ENCODE data around the gene PPP2R3B.
"Not testable (repeated sequence)": the region's sequence is repeated elsewhere in the genome, so short reads cannot be mapped to it uniquely, and the experiment has no call there.

Gene PPP2R3B

DNA sequence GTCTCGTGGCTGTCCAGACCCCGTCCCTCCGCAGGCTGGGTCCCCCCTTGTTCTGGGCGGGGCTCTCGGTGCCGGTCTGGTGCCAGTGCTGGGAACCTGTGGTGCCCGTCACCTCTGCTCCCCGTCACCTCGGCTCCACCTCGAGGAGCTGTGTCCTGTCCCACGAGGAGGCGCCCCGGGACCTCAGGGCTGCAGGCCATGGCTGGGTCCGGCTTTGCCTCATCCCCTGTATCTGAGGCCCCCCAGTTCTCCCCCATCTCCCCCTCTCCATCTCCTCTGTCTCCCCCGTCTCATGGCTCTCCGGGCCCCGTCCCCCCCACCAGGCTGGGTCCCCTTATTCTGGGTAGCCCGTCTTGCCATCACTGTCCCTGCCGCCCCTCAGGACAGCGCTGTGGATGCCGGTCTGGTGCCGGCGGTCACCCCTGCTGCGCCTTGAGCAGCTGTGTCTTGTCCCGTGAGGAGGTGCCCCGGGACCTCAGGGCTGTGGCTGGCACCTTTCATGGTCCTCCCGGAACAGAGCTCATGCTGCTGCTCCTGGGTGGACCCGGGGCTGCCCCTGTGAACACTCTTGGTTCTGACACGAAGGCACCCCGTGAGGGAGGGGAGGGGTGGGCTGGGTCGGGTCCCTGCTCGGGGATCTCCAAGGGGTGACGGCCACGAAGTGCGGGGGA, 54.7 kb downstream of the PPP2R3B start:
- Histone ChIP-seq H3K36me3 (peaks cover 0 to 34% (median 18%) of the 10 kb centered on the region in 3 donors), H3K4me3 (peak overlapping the region in 1 of 2 donors; percentile 10)

DNA sequence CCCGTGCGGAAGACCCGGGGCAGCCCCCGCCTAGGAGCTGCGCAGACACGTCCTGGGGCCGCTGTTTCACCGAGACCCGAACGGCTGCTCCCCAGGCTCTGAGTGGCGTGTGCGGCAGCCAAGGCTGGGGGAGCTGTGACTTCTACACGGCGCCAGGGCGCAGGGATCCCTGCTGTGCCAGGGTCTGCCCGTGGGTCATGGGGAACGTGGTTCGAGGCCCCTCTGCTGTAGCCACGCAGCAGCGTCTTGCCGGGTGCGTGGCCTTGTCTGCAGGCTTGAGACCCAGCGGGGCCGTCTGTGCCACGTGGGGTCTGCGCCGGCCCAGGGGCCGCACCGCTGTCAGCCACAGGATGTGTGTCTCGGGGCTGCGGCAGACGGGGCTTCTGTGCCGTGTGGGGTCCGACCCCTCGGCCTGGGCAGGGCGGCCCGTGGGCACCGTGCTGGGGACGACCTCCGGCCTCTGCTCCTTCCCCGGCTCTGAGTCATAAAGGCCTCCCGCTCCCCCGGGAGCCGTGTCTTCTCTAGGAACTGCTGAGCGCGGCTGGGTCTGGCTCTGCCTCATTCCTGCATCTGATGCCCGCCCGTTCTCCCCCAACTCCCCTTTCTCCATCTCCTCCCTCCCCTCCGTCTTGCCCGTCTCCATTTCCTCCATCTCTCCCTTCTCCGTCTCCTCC, 55.4 kb downstream of the PPP2R3B start:
- intact Hi-C loops (cut with DNase I; ENCODE audit: low total_unique reads) = no loop called here
- peaks cover 0 to 27% (median 18%) of the 10 kb centered on the region in 3 donors for H3K36me3 ChIP-seq
- peak in 1 of 2 donors; percentile 65 for DNase-seq

More for the DNA sequence above, 54.7 kb downstream of the PPP2R3B start:
- intact Hi-C loops (cut with DNase I; ENCODE audit: low total_unique reads) = no loop called here
- Histone ChIP-seq H3K27ac (no peak overlapping the region), H3K27me3 (peaks cover 0 to 32% of the 10 kb centered on the region in 2 donors), H3K4me1 (peaks cover 0 to 13% (median 12%) of the 10 kb centered on the region in 4 donors), H3K9me3 (no peaks in the 10 kb centered on the region)
- no peak for DNase-seq
- TF ChIP-seq, protein P1, sequence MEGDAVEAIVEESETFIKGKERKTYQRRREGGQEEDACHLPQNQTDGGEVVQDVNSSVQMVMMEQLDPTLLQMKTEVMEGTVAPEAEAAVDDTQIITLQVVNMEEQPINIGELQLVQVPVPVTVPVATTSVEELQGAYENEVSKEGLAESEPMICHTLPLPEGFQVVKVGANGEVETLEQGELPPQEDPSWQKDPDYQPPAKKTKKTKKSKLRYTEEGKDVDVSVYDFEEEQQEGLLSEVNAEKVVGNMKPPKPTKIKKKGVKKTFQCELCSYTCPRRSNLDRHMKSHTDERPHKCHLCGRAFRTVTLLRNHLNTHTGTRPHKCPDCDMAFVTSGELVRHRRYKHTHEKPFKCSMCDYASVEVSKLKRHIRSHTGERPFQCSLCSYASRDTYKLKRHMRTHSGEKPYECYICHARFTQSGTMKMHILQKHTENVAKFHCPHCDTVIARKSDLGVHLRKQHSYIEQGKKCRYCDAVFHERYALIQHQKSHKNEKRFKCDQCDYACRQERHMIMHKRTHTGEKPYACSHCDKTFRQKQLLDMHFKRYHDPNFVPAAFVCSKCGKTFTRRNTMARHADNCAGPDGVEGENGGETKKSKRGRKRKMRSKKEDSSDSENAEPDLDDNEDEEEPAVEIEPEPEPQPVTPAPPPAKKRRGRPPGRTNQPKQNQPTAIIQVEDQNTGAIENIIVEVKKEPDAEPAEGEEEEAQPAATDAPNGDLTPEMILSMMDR (IDR thresholded peaks at IDR 0.05) = no peak

GRCh38 chrX:330726-331150, 56.0 kb downstream of the PPP2R3B start:
- intact Hi-C loops (cut with DNase I; ENCODE audit: low total_unique reads) = no loop called here
- TF ChIP-seq, protein P1 (IDR thresholded peaks at IDR 0.05) = no peak
- Histone ChIP-seq H3K4me1 (peaks cover 0 to 13% (median 12%) of the 10 kb centered on the region in 4 donors), H3K27ac (no peak overlapping the region), H3K9me3 (no peaks in the 10 kb centered on the region), H3K4me3 (peak overlapping the region in 1 of 2 donors; percentile 10), H3K36me3 (peaks cover 0 to 23% (median 18%) of the 10 kb centered on the region in 3 donors), H3K27me3 (peaks cover 0 to 35% of the 10 kb centered on the region in 2 donors)
- DNase-seq = peak in 1 of 2 donors; percentile 59

More for the DNA sequence above, 55.4 kb downstream of the PPP2R3B start:
- no peaks in the 10 kb centered on the region for H3K9me3 ChIP-seq
- peaks cover 0 to 13% (median 12%) of the 10 kb centered on the region in 4 donors for H3K4me1 ChIP-seq
- H3K27ac ChIP-seq = no peak overlapping the region
- H3K27me3 ChIP-seq = peaks cover 0 to 35% of the 10 kb centered on the region in 2 donors
- TF ChIP-seq, protein P1 (IDR thresholded peaks at IDR 0.05) = no peak
- H3K4me3 ChIP-seq = peak overlapping the region in 1 of 2 donors; percentile 10

GRCh38 chrX:330141-330725, 56.5 kb downstream of the PPP2R3B start:
- DNase-seq = peak in 1 of 2 donors; percentile 60
- intact Hi-C loops (cut with DNase I; ENCODE audit: low total_unique reads) = not testable (repeated sequence)

DNA sequence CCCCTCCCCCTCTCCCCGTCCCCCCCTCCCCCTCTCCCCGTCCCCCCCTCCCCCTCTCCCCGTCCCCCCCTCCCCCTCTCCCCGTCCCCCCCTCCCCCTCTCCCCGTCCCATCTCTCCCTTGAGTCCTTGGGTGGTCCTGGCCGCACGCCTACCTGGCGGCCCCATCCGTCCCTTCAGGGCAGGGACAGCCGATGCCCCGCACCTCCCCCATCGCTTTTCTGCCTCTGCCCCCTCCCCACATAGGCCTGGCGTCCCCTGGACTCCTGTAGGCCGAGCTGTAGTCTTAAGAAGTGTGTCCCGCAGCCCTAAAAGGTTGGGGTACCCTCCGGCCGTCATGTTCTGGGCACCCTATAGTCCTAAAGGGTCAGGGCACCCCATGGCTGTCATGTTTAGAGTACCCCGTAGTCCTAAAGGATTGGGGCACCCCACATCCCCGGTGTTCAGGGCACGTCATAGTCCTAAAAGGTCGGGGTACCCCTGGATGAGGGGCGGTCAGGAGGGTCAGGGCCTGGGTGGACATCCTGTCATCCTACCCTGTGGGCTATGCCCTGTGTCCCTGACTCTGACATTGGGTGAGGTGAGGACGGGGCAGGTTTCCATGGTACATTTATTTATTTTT, 57.3 kb downstream of the PPP2R3B start:
- no peaks in the 10 kb centered on the region for H3K9me3 ChIP-seq
- peaks cover 0 to 39% of the 10 kb centered on the region in 2 donors for H3K27me3 ChIP-seq
- DNase-seq = peak in 1 of 2 donors; percentile 54
- peaks cover 0 to 19% (median 7%) of the 10 kb centered on the region in 3 donors for H3K36me3 ChIP-seq
- TF ChIP-seq, protein P1 (IDR thresholded peaks at IDR 0.05) = no peak
- H3K27ac ChIP-seq = no peak overlapping the region
- no peak overlapping the region for H3K4me3 ChIP-seq
- peaks cover 0 to 13% (median 12%) of the 10 kb centered on the region in 4 donors for H3K4me1 ChIP-seq
- intact Hi-C loops (cut with DNase I; ENCODE audit: low total_unique reads) = no loop called here

More at GRCh38 chrX:330141-330725, 56.5 kb downstream of the PPP2R3B start:
- H3K4me3 ChIP-seq, H3K27ac ChIP-seq, H3K9me3 ChIP-seq: not testable (repeated sequence)
- peaks cover 0 to 35% of the 10 kb centered on the region in 2 donors for H3K27me3 ChIP-seq
- peaks cover 0 to 13% (median 12%) of the 10 kb centered on the region in 4 donors for H3K4me1 ChIP-seq
- H3K36me3 ChIP-seq = peaks cover 0 to 23% (median 16%) of the 10 kb centered on the region in 3 donors

Measured in tibial artery (tissue), 4 donors.